Keratinocyte (primary cell): ENCODE measurements around the gene MAML2. TPM values are rescaled to one million over a fixed set of nuclear protein-coding genes. Genes with fewer than 3 reads are reported as not detected.

Experiments used
- DNase-seq: peaks from one replicate; pipeline ENCODE4 v3.0.0-alpha.2; 2011; ENCODE audit warnings: low read depth, missing footprints, low spot score
- FAIRE-seq: peaks from 2 replicates; lab custom pipeline; 2011; peaks lifted over from hg19 to GRCh38; lab: Jason Lieb, UNC
- H2AFZ ChIP-seq: 2 replicates; pipeline ENCODE4 v1.6.0; 2012; ENCODE audit warnings: low read length, control low read depth, inconsistent platforms; ENCODE audit not compliant: control insufficient read depth
- H3K27ac ChIP-seq: 2 replicates; pipeline ENCODE4 v1.5.1; 2011; ENCODE audit warnings: low read length; ENCODE audit not compliant: control insufficient read depth, insufficient read depth
- H3K27me3 ChIP-seq: 3 replicates; pipeline ENCODE4 v1.6.0; 2011; ENCODE audit warnings: low read length; ENCODE audit not compliant: control insufficient read depth, insufficient read depth; ENCODE audit errors: extremely low read depth
- H3K36me3 ChIP-seq, 2 experiments: 2 replicates in 1 of 2; 3 replicates in 1 of 2; pipeline ENCODE4 v1.5.1; 2011; ENCODE audit warnings: low read length in 2 of 2, mild to moderate bottlenecking in 1 of 2; ENCODE audit not compliant: control insufficient read depth in 2 of 2, insufficient read depth in 2 of 2; ENCODE audit errors: extremely low read depth in 1 of 2
- H3K4me1 ChIP-seq: 3 replicates; pipeline ENCODE4 v1.5.1; 2011; ENCODE audit warnings: low read length; ENCODE audit not compliant: control insufficient read depth, insufficient read depth; ENCODE audit errors: extremely low read depth
- H3K4me2 ChIP-seq: 3 replicates; pipeline ENCODE4 v1.6.0; 2011; ENCODE audit warnings: low read depth, low read length; ENCODE audit not compliant: control insufficient read depth, insufficient read depth; ENCODE audit errors: extremely low read depth
- H3K4me3 ChIP-seq, 3 experiments: fragments of 200-600 bp in 1 of 3; sonication (generic) in 1 of 3; 2 replicates in 2 of 3; 3 replicates in 1 of 3; pipeline ENCODE4 v1.5.1; 2011 to 2016; ENCODE audit warnings: low read length in 3 of 3, mild to moderate bottlenecking in 3 of 3, control low read depth in 2 of 3, inconsistent platforms in 1 of 3, low read depth in 1 of 3, mixed read lengths in 1 of 3, mixed run types in 1 of 3, moderate library complexity in 1 of 3; ENCODE audit not compliant: control insufficient read depth in 2 of 3, insufficient read depth in 2 of 3; ENCODE audit errors: extremely low read depth in 1 of 3
- H3K79me2 ChIP-seq: 2 replicates; pipeline ENCODE4 v1.6.0; 2012; ENCODE audit warnings: low read length; ENCODE audit not compliant: control insufficient read depth, insufficient read depth
- H3K9ac ChIP-seq: 3 replicates; pipeline ENCODE4 v1.6.0; 2011; ENCODE audit warnings: low read length; ENCODE audit not compliant: control insufficient read depth, insufficient read depth; ENCODE audit errors: extremely low read depth
- H3K9me1 ChIP-seq: 3 replicates; pipeline ENCODE4 v1.6.0; 2011; ENCODE audit warnings: low read length; ENCODE audit not compliant: control insufficient read depth, insufficient read depth; ENCODE audit errors: extremely low read depth
- H3K9me3 ChIP-seq: 2 replicates; pipeline ENCODE4 v1.5.1; 2012; ENCODE audit warnings: low read depth, low read length; ENCODE audit not compliant: control insufficient read depth
- H4K20me1 ChIP-seq: 3 replicates; pipeline ENCODE4 v1.6.0; 2011; ENCODE audit warnings: low read length; ENCODE audit not compliant: control insufficient read depth, insufficient read depth; ENCODE audit errors: extremely low read depth
- EZH2 ChIP-seq: IDR thresholded peaks from one replicate; pipeline ENCODE4 v1.6.1; 2012; ENCODE audit warnings: inconsistent platforms, mild to moderate bottlenecking, low read length, moderate library complexity
- dilution Hi-C: fragments of 300-500 bp; cut with MboI; formaldehyde crosslinking; loops from one replicate; pipeline ENCODE4 v1.7.0; 2020; ENCODE audit warnings: low sequenced_read_pairs; ENCODE audit not compliant: extremely low pct_ligation_motif_present
- polyA plus RNA-seq, 5 experiments: library from polyadenylated mRNA; depleted of rRNA in 3 of 5; stranded (reverse) in 3 of 5; stranded (forward) in 1 of 5; unstranded in 1 of 5; fragments of >200 nt; gene quantifications; 1 replicate in 1 of 5; 2 replicates in 3 of 5; 3 replicates in 1 of 5; pipeline versions ENCODE4 v1.2.1 to v1.2.3, GENCODE V29; 2011 to 2012; ENCODE audit warnings: missing spikeins in 2 of 5, low read depth in 1 of 5, low replicate concordance in 1 of 5
- TF ChIP-seq, protein P1 (sequence below), 3 experiments: IDR thresholded peaks in 1 of 3; conservative IDR thresholded peaks in 1 of 3; optimal IDR thresholded peaks in 1 of 3; 2 replicates in 2 of 3; 3 replicates in 1 of 3; pipeline versions ENCODE3 to v1.5.1; 2011; ENCODE audit warnings: low read length in 3 of 3, mild to moderate bottlenecking in 3 of 3, moderate library complexity in 2 of 3, control low read depth in 1 of 3, inconsistent platforms in 1 of 3; ENCODE audit not compliant: insufficient read depth in 2 of 3; ENCODE audit errors: extremely low read depth in 1 of 3

The MAML2 gene
- polyA plus RNA-seq, 1 donor (not counting 4 experiments of a cell fraction or from before 2014, with no cell fraction given): 4.2 TPM

DNA sequence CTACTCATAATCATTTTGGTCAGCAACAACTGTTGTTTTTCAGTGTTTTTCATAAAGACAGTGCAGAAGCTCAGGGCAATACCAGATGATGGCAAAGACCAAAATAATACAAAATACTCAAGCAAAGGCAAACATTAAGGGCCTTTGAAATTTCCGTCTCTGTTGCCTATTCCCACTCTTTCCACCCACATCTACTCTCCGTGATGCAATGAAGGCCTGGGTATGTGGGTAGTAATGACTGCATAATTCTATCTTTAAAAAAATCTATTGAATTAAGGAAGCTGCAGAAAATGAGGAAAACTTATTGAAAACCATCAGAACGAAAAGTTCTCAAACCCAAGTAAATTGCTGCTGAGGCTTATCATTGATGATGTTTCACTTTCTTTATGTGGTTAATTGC, 203.3 kb downstream of the MAML2 start:
- no peak overlapping the region for H3K4me2 ChIP-seq
- H3K4me1 ChIP-seq: peaks cover 4% of the 10 kb centered on the region
- dilution Hi-C loops: no loop called here
- H3K9me3 ChIP-seq: no peaks in the 10 kb centered on the region
- H3K27ac ChIP-seq: no peak overlapping the region
- TF ChIP-seq EZH2: no peak
- TF ChIP-seq, protein P1, sequence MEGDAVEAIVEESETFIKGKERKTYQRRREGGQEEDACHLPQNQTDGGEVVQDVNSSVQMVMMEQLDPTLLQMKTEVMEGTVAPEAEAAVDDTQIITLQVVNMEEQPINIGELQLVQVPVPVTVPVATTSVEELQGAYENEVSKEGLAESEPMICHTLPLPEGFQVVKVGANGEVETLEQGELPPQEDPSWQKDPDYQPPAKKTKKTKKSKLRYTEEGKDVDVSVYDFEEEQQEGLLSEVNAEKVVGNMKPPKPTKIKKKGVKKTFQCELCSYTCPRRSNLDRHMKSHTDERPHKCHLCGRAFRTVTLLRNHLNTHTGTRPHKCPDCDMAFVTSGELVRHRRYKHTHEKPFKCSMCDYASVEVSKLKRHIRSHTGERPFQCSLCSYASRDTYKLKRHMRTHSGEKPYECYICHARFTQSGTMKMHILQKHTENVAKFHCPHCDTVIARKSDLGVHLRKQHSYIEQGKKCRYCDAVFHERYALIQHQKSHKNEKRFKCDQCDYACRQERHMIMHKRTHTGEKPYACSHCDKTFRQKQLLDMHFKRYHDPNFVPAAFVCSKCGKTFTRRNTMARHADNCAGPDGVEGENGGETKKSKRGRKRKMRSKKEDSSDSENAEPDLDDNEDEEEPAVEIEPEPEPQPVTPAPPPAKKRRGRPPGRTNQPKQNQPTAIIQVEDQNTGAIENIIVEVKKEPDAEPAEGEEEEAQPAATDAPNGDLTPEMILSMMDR (optimal IDR thresholded peaks at IDR 0.05 in 1 of 3, IDR thresholded peaks at IDR 0.05 in 1 of 3, conservative IDR thresholded peaks at IDR 0.05 in 1 of 3; ENCODE audit: extremely low read depth in 1 of 3, insufficient read depth in 2 of 3, low read length in 3 of 3): no peak
- H3K36me3 ChIP-seq: no peaks in the 10 kb centered on the region
- H3K9me1 ChIP-seq: no peaks in the 10 kb centered on the region
- no peak for DNase-seq
- no peak overlapping the region for H3K9ac ChIP-seq
- H3K79me2 ChIP-seq: no peaks in the 10 kb centered on the region
- no peak overlapping the region for H2AFZ ChIP-seq
- no peak overlapping the region for H3K4me3 ChIP-seq
- H3K27me3 ChIP-seq: no peaks in the 10 kb centered on the region
- no peak for FAIRE-seq
- H4K20me1 ChIP-seq: no peaks in the 10 kb centered on the region

DNA sequence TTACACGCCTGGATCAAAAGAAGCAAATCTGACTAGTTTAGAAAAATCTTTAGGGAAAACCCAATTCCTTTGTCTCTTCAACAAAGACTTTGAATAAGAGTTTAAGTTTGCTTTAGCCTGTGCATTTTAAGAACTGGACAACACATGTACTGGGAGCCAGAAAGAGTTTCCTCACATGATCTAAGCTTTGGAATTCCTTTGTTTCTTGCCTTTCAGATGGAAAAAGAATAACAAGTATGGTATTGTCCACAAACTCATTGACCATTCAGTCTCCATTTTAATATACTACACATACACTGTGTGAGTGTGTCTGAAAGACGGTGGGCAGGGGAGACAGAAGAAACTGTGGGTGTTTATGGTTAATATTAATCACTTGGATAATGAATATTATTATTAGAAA, 205.6 kb downstream of the MAML2 start:
- TF ChIP-seq, protein P1 (optimal IDR thresholded peaks at IDR 0.05 in 1 of 3, IDR thresholded peaks at IDR 0.05 in 1 of 3, conservative IDR thresholded peaks at IDR 0.05 in 1 of 3; ENCODE audit: extremely low read depth in 1 of 3, insufficient read depth in 2 of 3, low read length in 3 of 3): no peak
- TF ChIP-seq EZH2: no peak
- H3K79me2 ChIP-seq: no peaks in the 10 kb centered on the region
- FAIRE-seq: no peak
- peaks cover 9% of the 10 kb centered on the region for H3K4me1 ChIP-seq
- no peak overlapping the region for H3K9ac ChIP-seq
- H3K9me1 ChIP-seq: no peaks in the 10 kb centered on the region
- dilution Hi-C loops: no loop called here
- H3K9me3 ChIP-seq: no peaks in the 10 kb centered on the region
- no peak overlapping the region for H3K4me3 ChIP-seq
- H4K20me1 ChIP-seq: no peaks in the 10 kb centered on the region
- H3K27me3 ChIP-seq: no peaks in the 10 kb centered on the region
- no peak for DNase-seq
- H3K4me2 ChIP-seq: no peak overlapping the region
- no peaks in the 10 kb centered on the region for H3K36me3 ChIP-seq
- H2AFZ ChIP-seq: no peak overlapping the region
- H3K27ac ChIP-seq: no peak overlapping the region
